Stimulated activated CD8-positive, alpha-beta memory T cell treated with anti-CD3 and anti-CD28 coated beads, Interleukin-15, amount 100 ng/mL, for 4 hours (primary cell): ENCODE results near the gene ZCCHC12.
"Not testable (repeated sequence)": the region's sequence is repeated elsewhere in the genome, so short reads cannot be mapped to it uniquely, and the experiment has no call there.

Source experiments
- DNase-seq, 2 donors: peaks; one replicate each; pipeline ENCODE4 v3.0.0-alpha.2; 2020; ENCODE audit warnings: low read depth in 2 of 2

The ZCCHC12 gene

GRCh38 chrX:118823263-118824172 is at the start of gene ZCCHC12:
ZCCHC12 (plus strand) TSS chrX:118823824; CDS start chrX:118825245, 1,421 bp downstream.
- peak in 1 of 2 donors; percentile 7 for DNase-seq

- DNase-seq = no peak
Observed at GRCh38 chrX:118779581-118779980, 44.0 kb upstream of the ZCCHC12 start.

GRCh38 chrX:118780509-118780908 is 43.1 kb upstream of the ZCCHC12 start:
- no peak for DNase-seq

GRCh38 chrX:118780911-118781310 is 42.7 kb upstream of the ZCCHC12 start:
- DNase-seq = no peak

- no peak for DNase-seq
Observed at GRCh38 chrX:118795528-118796280, 27.9 kb upstream of the ZCCHC12 start.

GRCh38 chrX:118802857-118803256 is 20.8 kb upstream of the ZCCHC12 start:
- DNase-seq = no peak

GRCh38 chrX:118807151-118808017 is 16.2 kb upstream of the ZCCHC12 start:
- no peak for DNase-seq

GRCh38 chrX:118817257-118817656 is 6.4 kb upstream of the ZCCHC12 start:
- not testable (repeated sequence) for DNase-seq

GRCh38 chrX:118824173-118824730 is 628 bp downstream of the ZCCHC12 start:
- DNase-seq = no peak

- no peak for DNase-seq
Observed at GRCh38 chrX:118825227-118825626, 1.6 kb downstream of the ZCCHC12 start.

DNA sequence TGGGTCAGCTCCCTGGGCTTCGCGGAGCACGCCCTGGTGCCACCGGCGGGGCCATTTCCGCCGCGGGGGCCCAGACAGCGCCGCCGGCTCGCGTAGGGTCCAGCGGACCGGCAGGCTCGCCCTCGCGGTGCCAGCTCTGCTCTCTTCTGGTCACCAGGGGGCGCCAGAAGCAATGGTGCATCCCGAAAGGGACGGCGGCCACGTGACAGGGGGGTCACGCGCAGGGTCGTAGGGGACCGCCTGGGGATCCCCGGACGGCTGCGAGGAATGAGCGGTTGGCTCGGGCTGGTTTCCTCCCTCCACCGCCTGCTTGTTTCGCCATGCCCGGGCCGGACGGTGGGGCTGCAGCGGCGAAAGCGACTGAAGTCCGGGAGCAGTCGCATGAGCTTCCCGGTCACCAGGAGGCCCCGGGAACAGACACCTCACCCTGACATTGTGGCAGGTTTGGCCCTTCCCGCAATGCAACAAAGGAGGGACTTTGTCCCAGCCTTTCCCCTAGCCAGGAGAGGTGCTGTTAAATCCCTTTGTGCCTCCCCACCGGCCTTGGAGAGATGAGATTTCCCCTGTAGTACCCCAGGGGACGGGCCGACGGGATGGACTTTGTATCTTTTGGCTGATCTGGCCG is 15.8 kb downstream of the ZCCHC12 start:
- peak; percentile 13 to 25 for DNase-seq

DNA sequence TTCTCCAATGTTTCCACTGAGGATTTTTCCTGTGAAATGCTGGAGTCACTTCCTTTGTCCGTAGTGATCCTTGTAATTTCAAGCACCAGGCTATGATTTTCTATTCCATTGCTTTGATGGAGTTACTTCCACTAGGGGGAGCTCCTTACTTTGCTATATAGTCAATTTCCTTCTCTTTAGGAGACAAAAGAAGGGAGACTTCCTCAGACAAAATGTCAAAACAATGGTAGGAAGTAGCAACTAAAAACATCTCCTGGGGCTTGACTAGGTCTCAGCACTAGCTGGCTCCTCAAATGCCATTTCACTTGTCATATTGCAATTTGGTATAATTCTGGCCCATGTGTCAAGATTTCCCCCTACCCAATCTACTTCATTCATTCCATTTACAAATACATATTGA is 24.1 kb downstream of the ZCCHC12 start:
- no peak for DNase-seq

DNA sequence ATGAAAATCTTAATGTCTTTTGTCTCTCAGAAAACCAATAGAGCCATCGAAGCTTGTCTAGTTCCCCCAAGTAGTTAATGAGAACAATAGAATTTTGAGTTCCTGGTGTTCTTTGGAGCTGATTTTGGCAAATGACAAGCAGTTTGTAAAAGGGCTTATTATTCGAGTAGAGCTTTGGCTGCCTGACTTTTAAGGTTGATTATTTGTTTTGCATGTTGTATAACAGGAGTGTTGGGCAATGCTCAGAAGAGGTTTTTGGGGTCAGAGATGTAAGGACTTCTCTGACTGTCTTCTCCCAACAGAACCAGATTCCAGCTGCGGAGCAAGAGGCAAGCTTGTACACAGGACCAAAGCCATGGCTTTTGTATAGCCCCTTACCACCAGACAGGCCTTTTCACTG is 30.0 kb downstream of the ZCCHC12 start:
- DNase-seq = no peak

DNA sequence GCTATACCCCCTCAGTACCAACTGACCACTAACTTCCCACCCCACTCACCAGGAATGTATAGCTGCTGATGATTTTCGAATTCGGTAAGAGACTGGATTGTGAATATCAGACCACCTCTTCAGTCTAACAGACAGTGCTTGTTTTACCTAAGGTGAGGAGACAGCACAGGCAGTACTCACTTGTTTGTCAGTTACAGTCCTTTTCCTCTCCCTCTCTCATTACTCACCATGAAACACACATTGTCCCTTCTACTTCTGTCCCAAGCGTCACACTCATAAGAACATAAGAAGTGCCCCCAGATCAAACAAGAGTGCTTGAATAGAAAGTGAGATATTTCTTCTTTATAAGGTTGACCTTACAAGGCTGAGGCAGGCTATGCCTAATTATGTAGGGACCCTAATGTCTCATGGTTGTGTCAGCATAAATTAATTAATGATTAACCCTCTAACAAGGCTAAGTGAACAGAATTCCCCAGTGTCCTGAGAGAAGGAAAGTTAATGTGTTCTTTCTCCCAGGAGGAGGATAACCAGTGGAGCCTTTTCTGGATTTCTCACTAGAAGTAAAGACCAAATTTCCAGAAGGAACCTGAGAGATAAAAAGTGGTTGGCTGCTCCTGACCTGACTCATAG is 32.2 kb downstream of the ZCCHC12 start:
- DNase-seq = no peak

DNA sequence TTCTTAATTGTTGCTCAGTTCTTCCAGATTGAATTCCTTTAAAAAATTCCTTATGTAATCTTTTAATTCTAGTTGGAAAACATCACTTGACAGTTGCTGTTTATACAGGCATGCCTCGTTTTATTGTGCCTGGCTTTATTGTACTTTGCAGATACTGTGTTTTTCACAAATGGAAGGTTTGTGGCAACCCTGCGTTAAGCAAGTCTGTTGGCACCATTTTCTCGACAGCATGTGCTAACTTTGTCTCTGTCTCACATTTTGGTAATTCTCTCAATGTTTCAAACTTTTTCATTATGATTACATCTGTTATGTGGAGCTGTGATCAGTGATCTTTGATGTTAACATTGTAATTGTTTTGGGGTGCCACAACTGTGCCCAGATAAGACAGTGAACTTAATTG is 33.4 kb downstream of the ZCCHC12 start:
- no peak for DNase-seq

GRCh38 chrX:118861338-118861737 is 37.7 kb downstream of the ZCCHC12 start:
- no peak for DNase-seq

DNA sequence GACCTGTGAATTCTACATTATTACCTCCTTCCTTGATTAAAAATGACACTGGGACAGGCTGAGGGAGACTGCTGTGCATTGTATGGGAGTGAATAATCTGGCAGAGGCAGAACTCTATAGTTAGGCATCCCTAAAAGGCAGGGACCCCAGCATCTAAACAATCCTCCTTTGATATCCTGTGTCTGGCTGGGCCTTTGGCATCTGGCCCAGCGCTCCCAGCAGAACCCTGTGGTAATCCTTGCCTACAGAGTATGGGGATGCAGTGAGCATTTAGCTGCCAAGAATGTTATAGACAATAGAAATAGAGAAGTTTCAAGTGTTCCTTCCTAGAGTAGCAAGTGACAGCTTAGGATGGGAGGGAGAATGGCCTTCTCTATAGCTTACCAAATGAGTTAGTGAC is 38.5 kb downstream of the ZCCHC12 start:
- DNase-seq = no peak

DNA sequence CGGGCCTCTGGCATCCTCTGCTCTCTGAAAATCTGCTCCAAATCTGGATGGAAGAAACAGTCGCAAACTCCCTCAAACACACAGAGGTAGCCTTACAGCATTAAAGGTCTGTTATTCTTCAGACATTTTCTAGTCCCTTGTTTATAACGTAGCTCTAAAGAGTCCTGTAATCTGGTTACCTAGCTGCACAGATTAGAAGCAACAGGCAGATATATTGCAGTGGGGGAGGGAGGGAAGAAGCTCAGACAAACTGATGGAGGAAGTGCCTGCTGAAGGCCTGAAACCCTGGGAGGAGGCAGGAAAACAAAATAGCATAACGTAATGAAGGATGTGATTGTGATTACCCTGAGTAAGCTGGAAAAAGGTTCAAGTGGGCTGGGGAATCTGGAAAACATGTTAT is 39.4 kb downstream of the ZCCHC12 start:
- DNase-seq = no peak

GRCh38 chrX:118864063-118864635 is 40.5 kb downstream of the ZCCHC12 start:
- DNase-seq = no peak

- DNase-seq = no peak
Observed at GRCh38 chrX:118865231-118865630, 41.6 kb downstream of the ZCCHC12 start.
